Hypothalamus (tissue), 51 donors: ENCODE data around the gene OLA1.
A peak's percentile ranks its signal among the peaks of the same experiment; 100 is the strongest.

Source experiments
- DNase-seq, 51 donors: peaks; one replicate each; lab custom pipeline; 2025; lab: John Stamatoyannopoulos, UW

The OLA1 gene

DNA sequence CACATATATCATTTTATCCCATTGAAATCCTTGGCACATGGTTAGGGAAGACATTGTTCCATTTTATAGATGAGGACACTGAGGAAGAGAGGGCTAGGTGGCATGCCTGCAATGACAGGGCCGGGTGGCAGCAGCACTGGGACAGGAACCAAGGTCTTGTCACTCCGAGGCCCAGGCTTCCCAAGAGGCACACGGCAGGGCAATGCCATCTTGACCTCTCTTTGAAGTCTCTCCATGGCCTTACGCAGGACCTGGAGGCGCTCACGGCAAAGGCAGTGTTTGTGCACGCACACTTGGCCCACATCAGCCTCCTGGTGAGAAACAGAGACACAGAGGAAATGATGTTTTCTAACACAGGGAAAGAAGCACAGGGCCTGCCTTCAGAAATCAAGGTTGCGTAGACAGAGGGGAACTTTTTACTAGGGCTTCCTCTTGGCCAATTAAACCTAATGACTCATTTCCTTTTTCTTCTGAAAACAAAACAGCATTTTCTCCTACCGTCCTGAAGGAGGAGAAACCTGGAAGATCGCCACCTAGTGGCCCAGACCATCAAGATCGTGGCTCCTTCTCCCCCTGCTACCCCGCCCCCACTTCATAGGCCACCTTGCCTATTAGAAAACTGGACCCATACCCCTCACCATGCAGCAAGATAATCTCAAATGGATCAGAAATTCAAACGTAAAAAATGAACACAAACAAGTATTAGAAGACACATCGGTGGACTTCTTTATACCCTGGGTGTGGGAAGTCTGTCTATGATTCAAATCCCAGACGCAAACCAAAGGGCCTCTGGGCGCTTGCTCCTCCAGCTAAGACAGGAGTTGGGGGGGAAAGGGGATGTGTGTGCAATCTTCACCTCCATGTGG is 208.5 kb downstream of the OLA1 start:
- peak in 45 of 51 donors; percentile 4 to 78 (median 58) for DNase-seq

DNA sequence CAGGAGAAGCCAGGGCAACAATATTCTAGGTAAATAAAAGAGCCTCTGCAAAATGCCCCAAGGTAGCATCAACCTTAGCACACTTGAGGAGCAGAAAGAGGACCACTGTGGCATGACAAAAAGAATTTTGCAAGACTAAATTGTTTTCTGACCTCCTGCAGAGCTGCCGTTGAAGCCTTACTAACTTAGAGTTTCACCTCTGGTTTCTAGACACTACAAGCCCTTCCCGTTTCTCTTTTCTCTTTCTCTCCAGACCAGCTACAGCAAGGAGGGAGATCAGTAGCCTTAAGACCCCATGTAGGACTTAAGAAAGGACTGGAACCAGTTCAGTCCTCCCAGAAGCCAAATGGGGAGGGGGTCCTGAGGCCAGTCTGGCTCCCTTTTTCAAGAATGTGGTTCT is 209.9 kb downstream of the OLA1 start:
- no peak for DNase-seq

GRCh38 chr2:174036825-174037224 is 211.5 kb downstream of the OLA1 start:
- DNase-seq = no peak

GRCh38 chr2:174035981-174036742 is 212.2 kb downstream of the OLA1 start:
- peak in 5 of 51 donors; percentile 8 to 27 (median 10) for DNase-seq

GRCh38 chr2:174035117-174035635 is 213.2 kb downstream of the OLA1 start:
- no peak for DNase-seq

- no peak for DNase-seq
Observed at GRCh38 chr2:174033163-174033550, 215.2 kb downstream of the OLA1 start.

DNA sequence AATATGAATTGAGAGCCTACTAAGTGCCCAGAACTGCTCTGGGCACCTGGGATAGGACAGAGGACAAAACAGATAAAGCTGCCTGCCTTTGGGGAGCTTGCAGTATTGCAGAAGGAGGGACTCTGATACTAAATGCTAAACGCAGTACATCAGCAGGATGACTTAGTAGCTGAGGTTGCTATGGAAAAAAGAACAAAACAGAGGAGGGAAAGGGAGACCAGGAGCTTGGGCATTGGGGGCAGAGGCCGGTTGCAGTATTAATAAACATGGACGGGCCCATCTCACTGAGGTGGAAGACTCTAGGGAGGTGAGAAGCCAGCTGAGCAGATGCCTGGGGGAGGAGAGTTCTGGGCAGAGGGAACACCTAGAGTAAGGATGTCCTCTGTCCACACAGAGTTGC is 217.1 kb downstream of the OLA1 start:
- DNase-seq = no peak

- no peak for DNase-seq
Observed at GRCh38 chr2:174028935-174029334, 219.4 kb downstream of the OLA1 start.

DNA sequence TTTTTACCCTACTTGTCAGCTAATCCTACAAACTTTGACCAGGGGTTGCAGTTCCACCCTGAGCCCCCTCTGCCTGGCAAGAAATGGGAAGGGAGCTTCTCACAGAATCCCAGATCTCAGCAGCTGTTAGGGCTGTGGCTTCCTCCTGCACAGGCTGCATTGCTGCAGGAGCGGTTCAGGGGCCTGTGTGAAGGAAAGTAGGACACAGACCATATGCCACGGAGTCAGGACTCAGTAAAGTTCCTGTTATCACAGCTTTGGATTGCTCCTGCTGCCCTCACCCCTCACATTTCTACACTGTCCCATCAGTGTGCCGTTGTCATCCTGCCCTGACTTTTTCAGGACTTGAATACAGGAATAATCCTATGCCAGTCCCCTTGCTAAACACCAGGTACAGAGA is 220.4 kb downstream of the OLA1 start:
- DNase-seq = no peak

GRCh38 chr2:174026122-174026845 is 222.0 kb downstream of the OLA1 start:
- no peak for DNase-seq

- DNase-seq = peak in 5 of 51 donors; percentile 11 to 29 (median 17)
Observed at GRCh38 chr2:174025271-174026121, 222.8 kb downstream of the OLA1 start.

DNA sequence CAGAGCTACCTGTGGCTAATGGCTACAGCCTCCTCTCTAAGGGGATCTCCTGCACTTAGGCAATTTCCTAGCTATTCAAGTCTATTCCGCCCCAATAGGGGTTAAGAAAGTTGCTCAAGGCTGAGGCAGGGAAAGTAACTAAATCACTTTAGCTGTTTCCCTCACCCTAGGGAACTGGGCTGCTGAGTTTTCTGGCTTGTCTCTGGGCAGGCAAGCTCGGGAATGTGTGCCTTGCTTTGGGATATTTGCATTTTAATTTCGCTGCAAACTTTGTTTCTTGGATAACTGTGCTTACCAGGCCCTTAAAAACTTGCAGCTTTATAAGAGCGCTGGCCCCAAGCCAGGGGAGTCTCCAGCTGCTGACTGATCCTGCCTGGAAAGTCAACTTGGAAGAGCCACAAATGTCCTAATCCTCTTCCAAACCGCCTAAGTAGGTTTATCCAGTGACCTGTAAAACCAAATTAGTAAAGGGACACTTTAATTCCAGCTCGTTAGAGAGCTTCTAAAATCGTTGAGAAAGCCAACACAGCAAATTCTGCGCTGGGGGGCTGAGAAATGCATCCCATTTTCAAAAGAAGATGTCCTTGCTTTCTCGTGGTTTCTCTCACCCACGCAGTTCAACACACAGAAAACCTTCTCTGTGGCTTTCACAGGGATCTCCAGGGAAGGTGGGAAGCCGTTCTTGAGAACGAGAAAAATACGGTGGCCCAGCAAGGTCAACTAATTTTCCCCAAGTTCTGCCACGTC is 223.6 kb downstream of the OLA1 start:
- peak in 11 of 51 donors; percentile 11 to 39 (median 20) for DNase-seq

DNA sequence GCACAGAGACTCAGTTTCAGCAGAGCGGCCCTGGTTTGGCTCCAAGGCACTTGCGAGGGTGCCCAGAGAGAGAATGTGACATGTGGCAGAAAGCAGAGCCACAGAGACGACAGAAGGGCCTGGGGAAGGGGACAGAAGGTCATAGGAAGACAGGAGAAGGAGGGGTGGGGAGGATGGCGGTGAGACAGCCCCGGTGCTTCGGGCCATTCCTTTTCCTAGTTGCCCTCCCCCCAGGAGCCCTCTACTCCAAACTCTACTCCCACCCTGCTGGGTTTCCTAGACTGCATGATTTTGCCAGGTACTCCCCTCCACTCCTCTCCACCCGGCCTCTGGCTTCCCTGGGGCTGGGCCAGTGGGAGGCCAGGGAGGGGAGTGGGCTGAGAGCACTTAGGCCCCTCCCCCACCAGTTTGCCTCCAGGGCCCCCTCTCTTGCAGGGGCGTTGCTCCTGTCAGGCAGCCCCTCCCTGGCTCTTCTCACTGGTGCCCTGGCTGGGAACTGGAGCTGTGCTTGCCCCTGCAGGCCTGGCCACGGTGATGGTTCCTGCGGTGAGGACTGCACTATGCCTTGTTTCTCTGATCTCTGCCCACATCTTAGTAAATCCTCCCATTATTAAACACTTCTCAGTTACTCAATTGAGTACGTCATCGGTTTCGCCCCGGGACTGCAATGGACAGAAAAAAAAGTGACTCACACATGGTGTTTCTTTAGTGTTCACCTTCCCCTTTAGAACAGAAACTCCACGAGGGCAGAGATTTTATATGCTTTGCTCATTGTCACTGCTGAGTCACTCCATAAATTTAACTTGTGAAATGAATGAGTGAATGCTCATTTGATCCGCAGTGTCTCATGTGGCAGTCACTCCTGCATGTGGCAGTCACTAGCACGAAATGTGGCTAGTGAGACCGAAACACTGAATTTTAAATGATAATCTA is 224.5 kb downstream of the OLA1 start:
- peak in 12 of 51 donors; percentile 5 to 43 (median 24) for DNase-seq
